BLaER1 treated with 17β-estradiol and CSF1 and Interleukin-3, amounts not matched to agents 10 nM and 100 nM (cell line): ENCODE data around the gene NR1H4.

Experiments used
- H3K27ac ChIP-seq, 11 experiments: shearing (Covaris generic); formaldehyde crosslinking; 2 replicates each; pipeline ENCODE4 v1.8.1; 2022
- H3K27me3 ChIP-seq, 11 experiments: shearing (Covaris generic); formaldehyde crosslinking; 2 replicates each; pipeline ENCODE4 v1.8.1; 2022
- H3K36me3 ChIP-seq, 11 experiments: shearing (Covaris generic); formaldehyde crosslinking; 2 replicates each; pipeline ENCODE4 v1.8.1; 2022
- H3K4me1 ChIP-seq, 10 experiments: shearing (Covaris generic); formaldehyde crosslinking; 2 replicates each; pipeline ENCODE4 v1.8.1; 2022
- H3K4me2 ChIP-seq, 11 experiments: shearing (Covaris generic); formaldehyde crosslinking; 2 replicates each; pipeline ENCODE4 v1.8.1; 2022
- H3K4me3 ChIP-seq, 10 experiments: shearing (Covaris generic); formaldehyde crosslinking; 2 replicates each; pipeline ENCODE4 v1.8.1; 2022
- H3K9ac ChIP-seq, 11 experiments: shearing (Covaris generic); formaldehyde crosslinking; 2 replicates each; pipeline ENCODE4 v1.8.1; 2022
- H3K9me3 ChIP-seq, 11 experiments: shearing (Covaris generic); formaldehyde crosslinking; replicated peaks in 1 of 11; 2 replicates each; pipeline ENCODE4 v1.8.1; 2022
- H4K20me1 ChIP-seq, 11 experiments: shearing (Covaris generic); formaldehyde crosslinking; 2 replicates each; pipeline ENCODE4 v1.8.1; 2022
- Cebpa-rat ChIP-seq, 11 experiments: shearing (Covaris generic); IDR thresholded peaks; 2 replicates each; pipeline ENCODE4 v1.8.1; 2022

The NR1H4 gene

DNA sequence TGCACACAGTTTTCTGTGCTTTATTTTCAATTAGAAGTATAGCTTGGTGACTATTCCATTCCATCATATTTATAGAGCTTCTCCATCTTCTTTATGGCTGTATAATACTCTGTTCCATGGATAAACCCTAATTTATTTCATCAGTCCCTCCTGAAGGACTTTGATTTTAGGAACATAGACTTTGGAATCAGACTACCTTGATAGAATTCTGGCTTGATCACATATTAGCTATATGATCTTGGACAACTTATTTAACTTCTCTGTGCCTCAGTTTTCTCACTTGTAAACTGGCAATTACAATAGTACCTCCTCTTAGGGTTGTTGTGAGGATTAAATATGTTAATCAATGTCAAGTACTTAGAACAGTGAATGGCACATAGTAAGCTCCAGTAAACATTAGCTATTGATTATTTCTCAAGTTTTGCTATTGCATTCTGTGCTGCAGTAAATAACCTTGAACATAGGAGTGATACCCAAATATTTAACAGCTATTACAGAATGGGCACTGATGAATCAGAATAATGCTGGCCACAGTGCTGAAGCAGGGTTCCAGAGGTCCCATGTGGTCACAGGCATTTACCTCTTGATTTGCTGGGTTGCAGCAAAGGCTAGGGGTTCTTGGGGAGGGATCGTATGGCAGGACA, 12.2 kb upstream of the NR1H4 start:
- Histone ChIP-seq H3K4me2 (no peak overlapping the region), H3K4me1 (no peaks in the 10 kb centered on the region), H3K27ac (no peak overlapping the region), H3K9ac (no peak overlapping the region), H3K27me3 (no peaks in the 10 kb centered on the region), H3K4me3 (no peak overlapping the region), H4K20me1 (no peaks in the 10 kb centered on the region), H3K36me3 (no peaks in the 10 kb centered on the region), H3K9me3 (no peaks in the 10 kb centered on the region)
- TF ChIP-seq Cebpa-rat (IDR thresholded peaks at IDR 0.05) = no peak

DNA sequence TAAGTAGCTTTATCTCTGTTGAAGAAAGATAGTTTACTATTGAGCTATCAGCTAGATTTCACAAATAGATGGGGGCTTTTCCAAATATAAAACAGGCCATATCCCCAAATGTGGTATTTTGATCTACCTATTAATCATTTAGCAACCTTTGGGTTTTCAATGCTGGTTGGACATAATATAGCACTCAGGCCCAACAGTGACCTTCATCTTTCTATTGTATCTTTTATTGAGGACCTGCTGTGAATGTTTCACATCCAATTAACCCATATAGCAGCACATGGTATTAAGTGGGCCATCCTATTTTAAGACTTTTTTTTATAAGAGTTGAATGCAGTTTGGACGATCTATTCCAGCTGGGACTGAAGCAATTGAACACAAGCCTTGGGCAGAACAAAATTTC, 10.0 kb upstream of the NR1H4 start:
- no peak for TF ChIP-seq Cebpa-rat (IDR thresholded peaks at IDR 0.05)
- Histone ChIP-seq H4K20me1 (no peaks in the 10 kb centered on the region), H3K27me3 (no peaks in the 10 kb centered on the region), H3K9me3 (no peaks in the 10 kb centered on the region), H3K4me3 (no peak overlapping the region), H3K4me2 (no peak overlapping the region), H3K4me1 (no peaks in the 10 kb centered on the region), H3K36me3 (no peaks in the 10 kb centered on the region), H3K27ac (no peak overlapping the region), H3K9ac (no peak overlapping the region)

DNA sequence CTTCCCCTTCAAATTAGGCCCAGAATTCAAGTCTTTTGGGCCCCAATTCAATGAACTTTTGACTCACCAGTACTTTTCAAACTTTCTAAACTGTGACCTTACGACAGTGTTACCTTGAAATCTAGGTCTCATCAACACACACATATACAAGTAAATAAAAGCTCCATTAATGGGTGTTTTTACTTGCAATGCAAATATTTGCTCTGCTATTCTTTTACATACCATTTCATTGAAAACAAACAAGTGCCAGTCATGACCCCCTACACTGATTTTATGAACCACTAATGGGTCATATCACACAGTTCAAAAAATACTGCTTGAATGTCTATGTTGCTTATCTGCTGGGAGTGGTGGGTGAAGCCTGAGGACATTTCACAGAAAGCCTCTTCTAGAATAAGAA, 9.1 kb upstream of the NR1H4 start:
- Histone ChIP-seq H3K4me2 (no peak overlapping the region), H3K36me3 (no peaks in the 10 kb centered on the region), H3K27me3 (no peaks in the 10 kb centered on the region), H3K4me3 (no peak overlapping the region), H3K27ac (no peak overlapping the region), H3K4me1 (no peaks in the 10 kb centered on the region), H3K9ac (no peak overlapping the region), H3K9me3 (no peaks in the 10 kb centered on the region), H4K20me1 (no peaks in the 10 kb centered on the region)
- no peak for TF ChIP-seq Cebpa-rat (IDR thresholded peaks at IDR 0.05)

DNA sequence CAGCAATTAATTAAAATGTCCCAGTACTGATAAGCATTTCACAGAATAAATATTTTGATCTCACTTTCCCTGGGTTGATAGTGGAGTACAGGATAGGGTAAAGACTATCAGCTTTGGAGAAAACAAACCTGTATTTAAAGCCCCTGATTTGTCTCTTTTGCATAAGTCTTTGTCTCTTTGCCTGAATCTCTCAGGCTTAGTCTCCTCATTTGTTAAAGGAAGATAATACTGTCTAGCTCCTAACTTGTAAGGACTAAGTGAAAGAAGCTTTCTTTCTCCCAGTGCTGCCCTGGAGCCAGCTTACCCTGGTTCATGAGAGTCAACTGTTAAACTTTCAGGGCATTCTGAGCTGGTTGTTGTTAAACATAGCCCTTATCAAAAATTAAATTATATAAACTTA, 5.5 kb upstream of the NR1H4 start:
- Histone ChIP-seq H3K4me3 (no peak overlapping the region), H3K36me3 (no peaks in the 10 kb centered on the region), H3K9ac (no peak overlapping the region), H3K4me2 (no peak overlapping the region), H3K4me1 (no peaks in the 10 kb centered on the region), H3K27ac (no peak overlapping the region), H3K9me3 (no peaks in the 10 kb centered on the region), H3K27me3 (no peaks in the 10 kb centered on the region), H4K20me1 (no peaks in the 10 kb centered on the region)
- TF ChIP-seq Cebpa-rat (IDR thresholded peaks at IDR 0.05) = no peak

DNA sequence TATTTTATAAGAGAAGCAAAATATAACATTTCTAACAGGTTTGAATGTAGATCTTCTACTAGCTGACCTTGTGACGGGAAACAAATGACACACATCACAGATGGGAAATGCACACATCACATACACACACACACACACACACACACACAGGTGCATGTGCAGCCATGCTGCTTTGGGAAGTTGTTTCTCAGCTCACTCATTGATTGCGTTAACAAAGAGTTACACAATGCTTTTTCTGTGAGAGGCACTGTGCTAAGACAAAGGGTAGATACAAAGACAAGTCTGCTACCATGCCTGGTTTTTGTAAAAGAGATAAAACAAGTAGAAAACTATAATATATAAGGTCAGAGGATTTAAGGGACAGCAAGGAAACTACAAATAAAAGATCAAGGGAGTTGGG, 1.3 kb upstream of the NR1H4 start:
- Histone ChIP-seq H3K9ac (no peak overlapping the region), H4K20me1 (no peaks in the 10 kb centered on the region), H3K4me3 (no peak overlapping the region), H3K4me2 (no peak overlapping the region), H3K27ac (no peak overlapping the region), H3K4me1 (no peaks in the 10 kb centered on the region), H3K9me3 (no peaks in the 10 kb centered on the region), H3K36me3 (no peaks in the 10 kb centered on the region), H3K27me3 (no peaks in the 10 kb centered on the region)
- TF ChIP-seq Cebpa-rat (IDR thresholded peaks at IDR 0.05) = no peak

DNA sequence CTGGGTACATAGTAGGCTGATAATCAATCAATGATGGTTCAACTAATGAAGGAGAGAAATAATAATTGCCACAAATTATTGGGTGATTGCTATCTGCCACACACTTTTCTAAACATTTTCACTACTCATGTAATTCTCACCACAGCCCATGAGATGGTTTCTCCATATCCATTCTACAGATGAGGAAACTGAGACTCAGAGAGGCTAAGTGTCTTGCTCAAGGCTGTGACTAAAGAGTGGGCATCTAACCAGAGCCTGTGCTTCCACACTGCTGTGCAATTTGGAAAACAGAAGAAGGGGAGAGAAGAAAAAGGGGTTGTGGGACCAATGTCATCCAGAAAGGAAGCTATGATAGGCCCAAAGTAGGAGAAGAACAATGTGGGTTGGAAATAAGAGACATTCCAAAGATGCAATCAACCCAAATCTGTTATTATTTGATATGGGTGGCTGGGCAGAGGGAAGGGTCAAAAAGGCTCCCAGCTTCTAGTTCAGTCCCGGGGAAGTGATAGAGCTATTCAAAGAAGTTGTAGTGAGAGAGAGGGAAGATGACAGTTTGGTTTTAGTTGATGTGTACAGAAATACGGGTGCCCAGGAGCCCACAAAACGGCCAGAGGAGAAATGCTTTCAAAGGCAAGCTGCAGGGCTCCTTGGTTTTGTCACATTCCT, 483 bp upstream of the NR1H4 start:
- no peak overlapping the region for H3K27ac ChIP-seq
- no peak overlapping the region for H3K4me2 ChIP-seq
- no peaks in the 10 kb centered on the region for H4K20me1 ChIP-seq
- no peak overlapping the region for H3K4me3 ChIP-seq
- no peak for TF ChIP-seq Cebpa-rat (IDR thresholded peaks at IDR 0.05)
- no peak overlapping the region for H3K9ac ChIP-seq
- H3K4me1 ChIP-seq = no peaks in the 10 kb centered on the region
- H3K36me3 ChIP-seq = no peaks in the 10 kb centered on the region
- no peaks in the 10 kb centered on the region for H3K27me3 ChIP-seq
- no peaks in the 10 kb centered on the region for H3K9me3 ChIP-seq

DNA sequence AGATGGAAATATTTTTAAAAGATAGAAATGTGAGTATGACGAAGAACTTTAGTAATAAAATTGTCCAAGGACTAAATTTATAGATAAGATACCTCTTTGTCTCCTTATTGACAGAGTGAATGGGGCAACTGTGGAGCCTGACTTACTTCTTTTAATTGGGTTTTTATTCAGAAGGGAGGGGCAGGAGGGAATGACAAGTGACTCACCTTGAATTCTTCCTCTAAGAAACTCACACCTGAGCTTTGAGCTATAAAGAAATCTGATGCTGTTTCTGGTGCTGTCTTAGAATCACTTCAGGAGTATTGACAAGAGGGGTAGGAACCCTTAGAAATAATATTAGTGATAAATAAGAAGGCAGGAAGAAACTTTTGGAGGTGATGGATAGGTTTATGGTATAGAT, 951 bp downstream of the NR1H4 start:
- Histone ChIP-seq H3K9ac (no peak overlapping the region), H3K27me3 (no peaks in the 10 kb centered on the region), H3K4me3 (no peak overlapping the region), H4K20me1 (no peaks in the 10 kb centered on the region), H3K9me3 (no peaks in the 10 kb centered on the region), H3K4me1 (no peaks in the 10 kb centered on the region), H3K36me3 (no peaks in the 10 kb centered on the region), H3K27ac (no peak overlapping the region), H3K4me2 (no peak overlapping the region)
- no peak for TF ChIP-seq Cebpa-rat (IDR thresholded peaks at IDR 0.05)

DNA sequence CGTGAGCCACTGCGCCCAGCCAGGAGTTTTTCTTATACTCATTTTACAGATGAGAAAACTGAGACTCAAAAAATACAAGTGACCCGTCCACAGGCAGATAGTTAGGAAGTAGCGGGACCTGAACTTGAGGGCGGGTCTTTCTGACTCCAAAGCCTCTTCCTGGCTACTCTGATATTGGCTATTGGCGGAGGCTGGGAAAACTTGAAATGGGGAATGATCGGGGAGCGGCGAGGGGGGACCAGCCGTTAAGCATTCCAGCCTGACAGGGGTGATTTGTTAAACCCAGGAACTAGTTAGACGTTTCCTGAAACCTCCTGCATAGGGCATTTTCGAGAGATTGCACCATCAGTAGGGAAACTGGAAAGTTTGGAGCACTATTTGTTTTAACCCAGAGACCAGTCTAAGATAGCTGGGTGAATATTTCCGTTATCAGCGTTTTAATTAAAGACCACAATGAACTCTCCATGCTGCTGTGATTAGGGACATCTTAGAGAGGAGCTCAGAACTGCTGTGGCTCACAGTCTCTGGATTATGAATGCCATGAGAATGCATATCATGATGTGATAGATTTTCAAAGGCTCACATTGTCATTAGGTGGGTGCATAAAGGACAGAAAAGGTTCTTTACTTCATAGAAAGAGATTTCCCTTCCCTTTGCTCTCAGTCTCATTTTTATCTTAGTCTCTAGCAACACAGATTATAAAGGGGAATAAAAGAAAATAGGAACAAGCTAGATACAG, 2.5 kb downstream of the NR1H4 start:
- Histone ChIP-seq H3K4me1 (no peaks in the 10 kb centered on the region), H3K4me2 (no peak overlapping the region), H3K9me3 (no peaks in the 10 kb centered on the region), H3K27ac (no peak overlapping the region), H3K36me3 (no peaks in the 10 kb centered on the region), H3K27me3 (no peaks in the 10 kb centered on the region), H4K20me1 (no peaks in the 10 kb centered on the region), H3K4me3 (no peak overlapping the region), H3K9ac (no peak overlapping the region)
- no peak for TF ChIP-seq Cebpa-rat (IDR thresholded peaks at IDR 0.05)

DNA sequence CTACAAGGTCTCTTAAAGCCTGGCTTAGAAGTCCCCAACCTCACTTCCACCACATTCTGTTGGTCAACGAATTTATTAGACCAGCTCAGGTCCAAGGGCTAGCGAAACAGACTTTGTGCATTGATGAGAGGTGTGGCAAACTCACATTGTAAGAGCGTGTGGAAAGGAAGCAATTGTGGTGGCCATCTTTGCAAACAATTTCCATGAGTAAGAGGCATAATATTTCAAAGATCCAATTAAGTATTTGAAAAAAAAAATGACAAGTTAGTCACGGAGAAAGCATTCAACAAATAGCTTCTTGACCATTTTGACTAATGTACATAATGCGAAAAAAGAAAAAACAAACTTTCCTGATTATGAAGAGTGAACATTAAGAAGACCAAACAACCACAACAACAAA, 7.4 kb downstream of the NR1H4 start:
- Histone ChIP-seq H3K27ac (no peak overlapping the region), H3K4me1 (peaks cover 0 to 12% (median 6%) of the 10 kb centered on the region in 10 experiments; a peak in 15 of 20 replicates), H3K4me2 (no peak overlapping the region), H3K9me3 (no peaks in the 10 kb centered on the region), H3K4me3 (no peak overlapping the region), H3K36me3 (no peaks in the 10 kb centered on the region), H3K9ac (no peak overlapping the region), H4K20me1 (no peaks in the 10 kb centered on the region), H3K27me3 (no peaks in the 10 kb centered on the region)
- TF ChIP-seq Cebpa-rat (IDR thresholded peaks at IDR 0.05) = no peak
